ENCODE results near the gene TRIO. TPM values are rescaled to one million over a fixed set of nuclear protein-coding genes. Genes with fewer than 3 reads are reported as not detected.

The TRIO gene
- total RNA-seq, 1 experiment from 2014 or later = 211 TPM

DNA sequence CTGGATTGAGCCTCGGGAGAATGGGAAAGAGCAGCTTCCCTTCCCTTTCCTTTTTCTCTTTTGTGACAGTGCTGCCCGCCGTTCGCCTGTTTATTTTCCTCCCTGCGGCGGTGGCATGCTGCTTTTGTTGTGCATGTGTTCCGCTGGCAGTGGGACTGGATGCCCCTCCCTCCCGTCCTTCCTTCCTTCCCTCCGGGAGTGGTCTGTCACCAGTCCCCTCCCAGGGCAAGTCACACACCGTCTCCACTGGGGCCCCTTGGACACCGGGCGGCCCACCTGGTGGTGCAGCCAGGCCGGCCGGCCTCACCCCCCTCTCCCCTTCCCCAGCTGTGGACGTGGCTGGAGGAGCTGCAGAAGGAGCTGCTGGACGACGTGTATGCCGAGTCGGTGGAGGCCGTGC lies 214.7 kb downstream of the TRIO start:
- ATAC-seq = no peak
- no peaks in the 10 kb centered on the region for H3K9me3 ChIP-seq (ENCODE audit: low read length)
- no peaks in the 10 kb centered on the region for H3K27me3 ChIP-seq (ENCODE audit: low read length)
- CTCF ChIA-PET = no interaction called here
- peaks cover 46% of the 10 kb centered on the region for H3K79me2 ChIP-seq (ENCODE audit: low read length)
- peaks cover 68% of the 10 kb centered on the region for H3K36me3 ChIP-seq (ENCODE audit: low read depth, low read length)
- DNase-seq = no peak
- intact Hi-C loops (cut with micrococcal nuclease) = no loop called here
- H3K27ac ChIP-seq (ENCODE audit: low read length) = no peak overlapping the region
- 0 out of 2 replicates have a peak, but pooled peaks cover 8% of the 10 kb centered on the region for H4K20me1 ChIP-seq (ENCODE audit: low read length)
- TF ChIP-seq EZH2 (IDR thresholded peaks at IDR 0.05; ENCODE audit: low read length, unreplicated experiment) = no peak
- no peak for TF ChIP-seq EZH2phosphoT487 (IDR thresholded peaks at IDR 0.05; ENCODE audit: borderline replicate concordance, low read length)
- no peak for TF ChIP-seq CTCF (conservative IDR thresholded peaks at IDR 0.05; ENCODE audit: low read depth, low read length)
- H3K9me2 ChIP-seq (replicated peaks; ENCODE audit: low read length) = no peaks in the 10 kb centered on the region
- no TSS peak for BruUV-seq (replicated peaks)
- H2AFZ ChIP-seq (ENCODE audit: low read length) = no peak overlapping the region
- no peak overlapping the region for H3K9ac ChIP-seq (ENCODE audit: low read length)
- H3K4me3 ChIP-seq (ENCODE audit: low read length) = no peak overlapping the region
- no peaks in the 10 kb centered on the region for H3F3A ChIP-seq (ENCODE audit: low read length, unreplicated experiment)
- no peaks in the 10 kb centered on the region for H3K4me1 ChIP-seq (ENCODE audit: insufficient read depth, low read length)
- POLR2A ChIA-PET (ENCODE audit: unreplicated experiment) = no interaction called here
- H3K4me2 ChIP-seq (ENCODE audit: low read length) = no peak overlapping the region

GRCh38 chr5:14358536-14358935 lies 215.4 kb downstream of the TRIO start:
- 0 out of 2 replicates have a peak, but pooled peaks cover 8% of the 10 kb centered on the region for H4K20me1 ChIP-seq (ENCODE audit: low read length)
- peaks cover 69% of the 10 kb centered on the region for H3K36me3 ChIP-seq (ENCODE audit: low read depth, low read length)
- H2AFZ ChIP-seq (ENCODE audit: low read length) = no peak overlapping the region
- no peaks in the 10 kb centered on the region for H3K9me2 ChIP-seq (replicated peaks; ENCODE audit: low read length)
- no peak for DNase-seq
- no peaks in the 10 kb centered on the region for H3K9me3 ChIP-seq (ENCODE audit: low read length)
- BruUV-seq (replicated peaks) = no TSS peak
- H3K4me1 ChIP-seq (ENCODE audit: insufficient read depth, low read length) = no peaks in the 10 kb centered on the region
- H3K4me3 ChIP-seq (ENCODE audit: low read length) = no peak overlapping the region
- no peaks in the 10 kb centered on the region for H3K27me3 ChIP-seq (ENCODE audit: low read length)
- H3K4me2 ChIP-seq (ENCODE audit: low read length) = no peak overlapping the region
- peaks cover 39% of the 10 kb centered on the region for H3K79me2 ChIP-seq (ENCODE audit: low read length)
- intact Hi-C loops (cut with micrococcal nuclease) = no loop called here
- H3K27ac ChIP-seq (ENCODE audit: low read length) = no peak overlapping the region
- TF ChIP-seq EZH2phosphoT487 (IDR thresholded peaks at IDR 0.05; ENCODE audit: borderline replicate concordance, low read length) (no peak), EZH2 (IDR thresholded peaks at IDR 0.05; ENCODE audit: low read length, unreplicated experiment) (no peak), CTCF (conservative IDR thresholded peaks at IDR 0.05; ENCODE audit: low read depth, low read length) (no peak)
- H3K9ac ChIP-seq (ENCODE audit: low read length) = no peak overlapping the region
- ChIA-PET POLR2A (ENCODE audit: unreplicated experiment) (interaction anchor here (0.7 kb wide), 1 partner anchor 225 kb away, joined by 6 read pairs; no protein-coding TSS in a partner anchor), CTCF (no interaction called here)
- H3F3A ChIP-seq (ENCODE audit: low read length, unreplicated experiment) = no peaks in the 10 kb centered on the region
- no peak for ATAC-seq

DNA sequence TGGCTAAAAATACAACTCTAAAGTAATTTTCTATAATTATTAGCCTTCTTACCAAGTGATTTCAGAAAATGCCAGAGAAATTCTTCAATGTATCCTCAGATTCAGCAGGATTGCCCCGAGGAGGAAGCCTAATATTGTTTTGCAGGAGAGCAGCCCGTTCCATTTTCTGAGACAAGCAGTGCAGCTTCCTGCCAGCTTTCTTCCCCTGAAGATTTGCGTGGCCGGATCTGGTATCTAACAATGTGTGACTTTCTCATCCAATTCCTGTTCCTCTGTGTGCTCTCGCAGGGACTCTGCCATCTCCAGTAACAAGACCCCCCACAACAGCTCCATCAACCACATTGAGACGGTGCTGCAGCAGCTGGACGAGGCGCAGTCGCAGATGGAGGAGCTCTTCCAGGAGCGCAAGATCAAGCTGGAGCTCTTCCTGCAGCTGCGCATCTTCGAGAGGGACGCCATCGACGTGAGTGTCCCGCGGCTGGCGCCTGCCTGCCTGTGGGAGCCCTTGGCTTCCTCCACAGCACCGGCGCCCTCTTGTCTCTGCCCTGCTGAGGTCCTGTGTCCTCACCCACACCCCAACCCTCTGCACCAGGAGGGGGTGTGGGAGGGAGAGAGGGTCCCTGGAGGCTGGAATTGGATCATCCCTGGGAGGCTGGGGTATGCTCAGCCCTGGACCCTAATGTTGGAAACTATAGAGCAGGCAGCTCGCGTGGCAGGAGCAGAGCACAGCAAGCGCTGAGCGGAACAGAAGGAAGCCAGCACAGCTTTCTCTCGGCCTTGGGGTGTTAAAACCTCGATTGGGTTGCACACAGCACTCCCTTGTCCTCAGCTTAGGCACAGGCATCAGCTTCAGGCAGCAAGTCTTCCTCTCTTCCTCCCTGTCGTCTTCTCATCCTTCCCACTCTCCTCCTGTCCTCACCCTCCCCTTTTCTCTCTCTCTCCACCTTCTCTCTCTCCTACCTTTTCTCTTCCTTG lies 216.2 kb downstream of the TRIO start:
- H3F3A ChIP-seq (ENCODE audit: low read length, unreplicated experiment) = no peaks in the 10 kb centered on the region
- no peaks in the 10 kb centered on the region for H3K9me3 ChIP-seq (ENCODE audit: low read length)
- no peak overlapping the region for H3K9ac ChIP-seq (ENCODE audit: low read length)
- no peak overlapping the region for H2AFZ ChIP-seq (ENCODE audit: low read length)
- 0 out of 2 replicates have a peak, but pooled peaks cover 8% of the 10 kb centered on the region for H4K20me1 ChIP-seq (ENCODE audit: low read length)
- peaks cover 70% of the 10 kb centered on the region for H3K36me3 ChIP-seq (ENCODE audit: low read depth, low read length)
- no peak for TF ChIP-seq EZH2phosphoT487 (IDR thresholded peaks at IDR 0.05; ENCODE audit: borderline replicate concordance, low read length)
- TF ChIP-seq EZH2 (IDR thresholded peaks at IDR 0.05; ENCODE audit: low read length, unreplicated experiment) = no peak
- no peak for TF ChIP-seq CTCF (conservative IDR thresholded peaks at IDR 0.05; ENCODE audit: low read depth, low read length)
- no peaks in the 10 kb centered on the region for H3K4me1 ChIP-seq (ENCODE audit: insufficient read depth, low read length)
- no TSS peak for BruUV-seq (replicated peaks)
- no peak for DNase-seq
- H3K9me2 ChIP-seq (replicated peaks; ENCODE audit: low read length) = no peaks in the 10 kb centered on the region
- CTCF ChIA-PET = no interaction called here
- no peak for ATAC-seq
- no peak overlapping the region for H3K27ac ChIP-seq (ENCODE audit: low read length)
- intact Hi-C loops (cut with micrococcal nuclease) = no loop called here
- no peak overlapping the region for H3K4me3 ChIP-seq (ENCODE audit: low read length)
- POLR2A ChIA-PET (ENCODE audit: unreplicated experiment) = interaction anchor here (0.7 kb wide), 1 partner anchor 224 kb away, joined by 6 read pairs; no protein-coding TSS in a partner anchor
- H3K27me3 ChIP-seq (ENCODE audit: low read length) = no peaks in the 10 kb centered on the region
- no peak overlapping the region for H3K4me2 ChIP-seq (ENCODE audit: low read length)
- H3K79me2 ChIP-seq (ENCODE audit: low read length) = peaks cover 31% of the 10 kb centered on the region
